Pancreas (tissue), 10 donors: ENCODE results near the gene CSDE1. TPM values are rescaled to one million over a fixed set of nuclear protein-coding genes. Genes with fewer than 3 reads are reported as not detected.

ENCODE experiments used
- ATAC-seq, 4 donors: fragments of 200-7000 bp; cut with Tn5 transposase; one replicate each; pipeline versions ENCODE4 v1.8.0 to v1.9.1; 2020; ENCODE audit warnings: mild to moderate bottlenecking in 4 of 4, moderate library complexity in 4 of 4
- DNase-seq, 6 donors: peaks; one replicate each; pipeline ENCODE4 v3.0.0-alpha.2; 2020
- FAIRE-seq: peaks from 2 replicates; lab custom pipeline; 2012; peaks lifted over from hg19 to GRCh38; lab: Jason Lieb, UNC
- H3K27ac ChIP-seq, 4 donors: fragments of 200-600 bp; sonication (generic); 1 replicate in 3 of 4; 2 replicates in 1 of 4; pipeline versions ENCODE4 v1.5.0 to v1.8.0; 2020
- H3K27me3 ChIP-seq, 4 donors: fragments of 200-600 bp; one replicate each; pipeline ENCODE4 v1.8.0; 2021
- H3K36me3 ChIP-seq, 3 donors: fragments of 200-600 bp; sonication (generic) in 1 of 3; one replicate each; pipeline versions ENCODE4 v1.5.0 to v1.8.0; 2020 to 2021
- H3K4me1 ChIP-seq, 3 donors: fragments of 200-600 bp; one replicate each; pipeline ENCODE4 v1.8.0; 2021
- H3K4me3 ChIP-seq, 4 donors: fragments of 200-600 bp; sonication (generic) in 2 of 4; one replicate each; pipeline versions ENCODE4 v1.5.0 to v1.8.0; 2020 to 2021
- H3K9me3 ChIP-seq, 4 donors: fragments of 200-600 bp; one replicate each; pipeline ENCODE4 v1.8.0; 2021
- WGBS, 2 donors: extraction: QIAGEN DNeasy Blood & Tissue Kit; methylation state at CpG; one replicate each; pipeline ENCODE4 v1.1.7; 2013; 5-methylcytosine and 5-hydroxymethylcytosine counted together
- intact Hi-C, 3 donors: fragments of 100-400 bp; cut with DNase I; formaldehyde crosslinking; loops; one replicate each; pipeline versions ENCODE4 v1.11.1 to v1.14.2; 2022
- polyA plus RNA-seq, 2 donors: library from polyadenylated mRNA; stranded (reverse); fragments of 200-250 nt; gene quantifications; one replicate each; pipeline ENCODE4 v1.2.3, GENCODE V29; 2013
- total RNA-seq, 6 donors: library from RNA; stranded (reverse); fragmentation: NEBNext Ultra II Directional in 4 of 6; extraction: Animal tissue kit (Norgen Biotek cat#: 25700) in 4 of 6; gene quantifications; one replicate each; pipeline versions ENCODE4 v1.2.1 to v1.2.4, GENCODE V29; 2021 to 2023
- TF ChIP-seq, protein P1 (sequence below), 4 donors: fragments of 200-600 bp; sonication (generic) in 3 of 4; IDR thresholded peaks; one replicate each; pipeline versions ENCODE4 v1.5.0 to v1.8.0; 2021; ENCODE audit warnings: antibody characterized with exemption in 4 of 4
- donor health status: healthy with polysubstance abuse.
- donor health status: DM: no; HTN: no; CAD: no; lungs with moderate emphysema.
- donor health status: DM: no; HTN: no; CAD: no.
- donor health status: control.
- donor health status: control.
- donor health status: Bipolar disorder and iron deficiency.
- donor health status: DM: yes; HTN: yes; CAD: no.
- donor health status: DM: no; HTN: no; CAD: no.
- donor health status: DM: no; HTN: no; CAD: no.
- donor health status: DM: yes; HTN: yes; CAD: no.

CSDE1 gene
- total and polyA plus RNA-seq, 8 donors: 61.4 to 346 (median 308) TPM

DNA sequence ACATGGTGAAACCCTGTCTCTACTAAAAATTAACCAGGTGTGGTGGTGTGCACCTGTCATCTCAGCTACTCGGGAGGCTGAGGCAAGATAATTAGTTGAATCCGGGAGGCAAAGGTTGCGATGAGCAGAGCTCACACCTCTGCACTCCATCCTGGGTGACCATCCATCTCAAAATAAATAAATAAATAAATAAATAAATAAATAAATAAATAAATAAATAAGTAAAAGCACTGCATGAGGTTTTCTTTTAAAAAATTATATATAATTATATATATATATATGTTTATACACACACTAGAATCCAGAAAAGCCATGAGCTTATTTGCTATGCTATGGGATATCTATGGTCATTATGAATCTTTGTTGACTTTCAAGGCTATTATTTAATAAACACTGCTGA, 64.8 kb downstream of the CSDE1 start:
- no peaks in the 10 kb centered on the region for H3K9me3 ChIP-seq
- no peaks in the 10 kb centered on the region for H3K36me3 ChIP-seq
- TF ChIP-seq, protein P1, sequence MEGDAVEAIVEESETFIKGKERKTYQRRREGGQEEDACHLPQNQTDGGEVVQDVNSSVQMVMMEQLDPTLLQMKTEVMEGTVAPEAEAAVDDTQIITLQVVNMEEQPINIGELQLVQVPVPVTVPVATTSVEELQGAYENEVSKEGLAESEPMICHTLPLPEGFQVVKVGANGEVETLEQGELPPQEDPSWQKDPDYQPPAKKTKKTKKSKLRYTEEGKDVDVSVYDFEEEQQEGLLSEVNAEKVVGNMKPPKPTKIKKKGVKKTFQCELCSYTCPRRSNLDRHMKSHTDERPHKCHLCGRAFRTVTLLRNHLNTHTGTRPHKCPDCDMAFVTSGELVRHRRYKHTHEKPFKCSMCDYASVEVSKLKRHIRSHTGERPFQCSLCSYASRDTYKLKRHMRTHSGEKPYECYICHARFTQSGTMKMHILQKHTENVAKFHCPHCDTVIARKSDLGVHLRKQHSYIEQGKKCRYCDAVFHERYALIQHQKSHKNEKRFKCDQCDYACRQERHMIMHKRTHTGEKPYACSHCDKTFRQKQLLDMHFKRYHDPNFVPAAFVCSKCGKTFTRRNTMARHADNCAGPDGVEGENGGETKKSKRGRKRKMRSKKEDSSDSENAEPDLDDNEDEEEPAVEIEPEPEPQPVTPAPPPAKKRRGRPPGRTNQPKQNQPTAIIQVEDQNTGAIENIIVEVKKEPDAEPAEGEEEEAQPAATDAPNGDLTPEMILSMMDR (IDR thresholded peaks at IDR 0.05): no peak
- intact Hi-C loops: no loop called here
- DNase-seq (no peak), FAIRE-seq (no peak), ATAC-seq (no peak)
- no peak overlapping the region for H3K4me3 ChIP-seq
- no peak overlapping the region for H3K27ac ChIP-seq
- WGBS, 2 donors: 79 to 84% methylated on average over 3 of the region's 3 CpGs
- no peaks in the 10 kb centered on the region for H3K27me3 ChIP-seq
- no peaks in the 10 kb centered on the region for H3K4me1 ChIP-seq

DNA sequence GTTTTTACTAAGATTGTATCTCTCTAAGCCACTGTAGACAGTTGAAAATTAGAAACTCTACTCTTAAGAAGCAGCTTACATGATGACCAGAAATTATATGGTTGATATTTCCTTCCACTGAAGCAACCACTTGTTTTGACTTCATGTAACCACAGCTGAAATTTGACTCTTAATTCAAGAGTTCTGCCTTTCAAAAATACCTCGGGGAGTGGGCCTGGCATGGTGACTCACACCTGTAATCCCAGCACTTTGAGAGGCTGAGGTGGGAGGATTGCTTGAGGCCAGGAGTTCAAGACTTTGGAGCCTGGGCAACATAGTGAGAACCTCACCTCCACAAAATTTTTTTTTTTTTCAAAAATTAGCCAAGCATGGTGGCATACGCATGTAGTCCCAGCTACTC, 66.7 kb downstream of the CSDE1 start:
- TF ChIP-seq, protein P1 (IDR thresholded peaks at IDR 0.05): no peak
- Histone ChIP-seq H3K4me3 (no peak overlapping the region), H3K4me1 (no peaks in the 10 kb centered on the region), H3K27me3 (no peaks in the 10 kb centered on the region), H3K27ac (no peak overlapping the region), H3K36me3 (no peaks in the 10 kb centered on the region), H3K9me3 (no peaks in the 10 kb centered on the region)
- DNase-seq (no peak), FAIRE-seq (no peak), ATAC-seq (no peak)
- intact Hi-C loops: no loop called here
- 68 to 75% methylated on average over 2 of the region's 2 CpGs for WGBS, 2 donors

DNA sequence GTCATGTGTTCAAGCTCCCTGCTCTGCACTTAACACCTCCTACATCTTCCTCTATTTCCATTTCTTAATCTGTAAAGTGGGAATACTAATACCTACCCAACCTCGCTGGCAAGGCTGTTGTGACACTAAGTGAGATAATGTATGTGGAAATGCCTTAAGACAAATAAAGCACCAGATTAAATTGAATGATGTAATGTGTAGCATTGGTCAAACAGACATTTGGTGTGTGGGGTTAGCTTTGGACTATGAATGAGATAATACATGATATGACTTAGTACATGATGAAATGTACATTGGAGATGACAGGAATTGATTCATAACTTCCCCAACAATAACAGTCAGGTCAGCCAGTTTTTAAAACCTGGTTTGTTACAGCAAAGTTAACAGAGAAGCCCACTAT, 67.6 kb downstream of the CSDE1 start:
- H3K27ac ChIP-seq: no peak overlapping the region
- no peaks in the 10 kb centered on the region for H3K9me3 ChIP-seq
- TF ChIP-seq, protein P1 (IDR thresholded peaks at IDR 0.05): no peak
- DNase-seq: no peak
- no peak for FAIRE-seq
- intact Hi-C loops: no loop called here
- no peaks in the 10 kb centered on the region for H3K36me3 ChIP-seq
- H3K4me3 ChIP-seq: no peak overlapping the region
- WGBS, 2 donors: 52 to 56% methylated on average over 1 of the region's 1 CpG
- no peaks in the 10 kb centered on the region for H3K27me3 ChIP-seq
- no peak for ATAC-seq
- no peaks in the 10 kb centered on the region for H3K4me1 ChIP-seq

DNA sequence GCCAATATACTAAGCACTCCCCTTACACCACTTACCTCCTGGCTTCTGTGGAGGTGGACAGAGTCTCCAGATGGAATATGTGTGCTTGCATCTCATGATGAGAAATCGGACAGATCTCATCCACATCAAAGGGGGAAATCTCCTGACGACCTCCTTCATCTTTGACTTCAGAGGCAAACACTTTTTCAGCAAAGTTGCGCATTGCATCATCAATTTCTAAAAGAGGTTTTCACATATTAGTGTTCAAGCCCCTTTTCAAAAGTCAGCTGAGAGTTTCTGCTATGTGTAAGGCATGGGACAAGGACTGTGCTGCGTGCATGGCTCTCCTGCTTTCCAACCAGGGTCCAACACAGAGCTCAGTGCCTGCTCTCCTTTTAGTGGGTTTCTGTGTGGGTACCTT, 69.3 kb downstream of the CSDE1 start:
- DNase-seq (no peak), FAIRE-seq (no peak), ATAC-seq (no peak)
- H3K27me3 ChIP-seq: no peaks in the 10 kb centered on the region
- no peak overlapping the region for H3K27ac ChIP-seq
- TF ChIP-seq, protein P1 (IDR thresholded peaks at IDR 0.05): no peak
- intact Hi-C loops: no loop called here
- 65 to 84% methylated on average over 4 of the region's 4 CpGs for WGBS, 2 donors
- H3K9me3 ChIP-seq: no peaks in the 10 kb centered on the region
- no peaks in the 10 kb centered on the region for H3K36me3 ChIP-seq
- no peaks in the 10 kb centered on the region for H3K4me1 ChIP-seq
- no peak overlapping the region for H3K4me3 ChIP-seq

DNA sequence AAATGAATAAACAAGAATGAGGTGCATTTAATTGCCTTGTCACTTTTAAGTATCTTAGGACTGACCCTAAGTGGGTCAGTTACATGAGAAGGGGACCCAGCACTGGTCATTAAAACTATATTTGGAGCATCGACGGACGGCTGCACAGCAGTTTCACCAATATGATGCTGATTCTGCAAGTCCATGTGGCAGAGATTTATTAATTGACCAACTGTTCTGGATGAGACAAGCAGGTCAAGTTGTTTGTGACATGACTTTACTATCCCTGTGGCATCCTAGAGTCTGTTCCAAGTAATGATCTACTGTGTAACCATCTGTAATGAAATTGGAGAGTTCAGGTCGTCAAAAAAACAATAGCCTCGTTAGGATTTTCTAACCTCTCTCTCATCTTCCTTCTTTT, 71.9 kb downstream of the CSDE1 start:
- no peaks in the 10 kb centered on the region for H3K9me3 ChIP-seq
- H3K27me3 ChIP-seq: no peaks in the 10 kb centered on the region
- H3K4me1 ChIP-seq: no peaks in the 10 kb centered on the region
- no peak for FAIRE-seq
- intact Hi-C loops: no loop called here
- no peak for DNase-seq
- ATAC-seq: no peak
- no peaks in the 10 kb centered on the region for H3K36me3 ChIP-seq
- H3K4me3 ChIP-seq: no peak overlapping the region
- TF ChIP-seq, protein P1 (IDR thresholded peaks at IDR 0.05): no peak
- WGBS, 2 donors: 60 to 71% methylated on average over 5 of the region's 5 CpGs
- no peak overlapping the region for H3K27ac ChIP-seq
